Fibroblast of lung (primary cell): ENCODE results near the gene SCAF11. TPM values are rescaled to one million over a fixed set of nuclear protein-coding genes. Genes with fewer than 3 reads are reported as not detected.

ENCODE experiments used
- DNase-seq, 2 donors: peaks; one replicate each; pipeline versions ENCODE4 v3.0.0 to v3.0.0-alpha.2; 2010; ENCODE audit warnings: low read depth in 2 of 2
- H2AFZ ChIP-seq: 2 replicates; pipeline ENCODE4 v1.5.1; 2012; ENCODE audit warnings: low read length, control low read depth, inconsistent platforms
- H3K27ac ChIP-seq: 2 replicates; pipeline ENCODE4 v1.5.1; 2011; ENCODE audit warnings: low read length, control low read depth; ENCODE audit not compliant: insufficient read depth
- H3K27me3 ChIP-seq: 2 replicates; pipeline ENCODE4 v1.5.1; 2011; ENCODE audit warnings: mild to moderate bottlenecking, low read length; ENCODE audit not compliant: control insufficient read depth, insufficient read depth
- H3K36me3 ChIP-seq: 2 replicates; pipeline ENCODE4 v1.5.1; 2011; ENCODE audit warnings: low read length; ENCODE audit not compliant: control insufficient read depth, insufficient read depth
- H3K4me1 ChIP-seq: 2 replicates; pipeline ENCODE4 v1.5.1; 2011; ENCODE audit warnings: low read length; ENCODE audit not compliant: control insufficient read depth, insufficient read depth; ENCODE audit errors: extremely low read depth
- H3K4me2 ChIP-seq: 2 replicates; pipeline ENCODE4 v1.5.1; 2011; ENCODE audit warnings: low read length, control low read depth; ENCODE audit not compliant: insufficient read depth; ENCODE audit errors: extremely low read depth
- H3K4me3 ChIP-seq, 4 experiments: fragments of 200-600 bp in 1 of 4; sonication (generic) in 1 of 4; replicated peaks in 1 of 4; 2 replicates each; pipeline ENCODE4 v1.5.1; 2011 to 2016; ENCODE audit warnings: low read length in 4 of 4, low read depth in 3 of 4, mild to moderate bottlenecking in 3 of 4, control low read depth in 2 of 4, inconsistent platforms in 1 of 4, mixed read lengths in 1 of 4; ENCODE audit not compliant: insufficient read depth in 1 of 4; ENCODE audit errors: control extremely low read depth in 1 of 4
- H3K79me2 ChIP-seq: 2 replicates; pipeline ENCODE4 v1.5.1; 2012; ENCODE audit warnings: mild to moderate bottlenecking, low read length, inconsistent platforms; ENCODE audit not compliant: control insufficient read depth, insufficient read depth
- H3K9ac ChIP-seq: 2 replicates; pipeline ENCODE4 v1.5.1; 2011; ENCODE audit warnings: mild to moderate bottlenecking, low read length, control low read depth; ENCODE audit not compliant: insufficient read depth
- H3K9me3 ChIP-seq: 2 replicates; pipeline ENCODE4 v1.5.1; 2012; ENCODE audit warnings: low read depth, low read length; ENCODE audit not compliant: control insufficient read depth, insufficient read depth
- H4K20me1 ChIP-seq: 2 replicates; pipeline ENCODE4 v1.5.1; 2011; ENCODE audit warnings: low read length; ENCODE audit not compliant: control insufficient read depth, insufficient read depth; ENCODE audit errors: extremely low read depth
- CTCF ChIP-seq, 2 donors: IDR thresholded peaks in 1 of 2; conservative IDR thresholded peaks in 1 of 2; 1 replicate in 1 of 2; 2 replicates in 1 of 2; pipeline ENCODE4 v1.5.1; 2011 to 2012; ENCODE audit warnings: low read length in 2 of 2, control low read depth in 1 of 2, inconsistent platforms in 1 of 2, low read depth in 1 of 2, mild to moderate bottlenecking in 1 of 2
- EZH2 ChIP-seq: IDR thresholded peaks from 2 replicates; pipeline ENCODE4 v1.5.1; 2012; ENCODE audit warnings: low read length, control low read depth, mild to moderate bottlenecking; ENCODE audit errors: missing control alignments
- polyA plus RNA-seq, 2 donors: library from polyadenylated mRNA; depleted of rRNA in 1 of 2; stranded (reverse) in 1 of 2; unstranded in 1 of 2; fragments of >200 nt; gene quantifications; 2 replicates each; pipeline ENCODE4 v1.2.1, GENCODE V29; 2011 to 2012; ENCODE audit warnings: missing spikeins in 1 of 2
- total RNA-seq: library from RNA; depleted of rRNA; stranded (reverse); fragments of >200 nt; gene quantifications from 2 replicates; pipeline ENCODE4 v1.2.1, GENCODE V29; 2014

SCAF11 gene
- total and polyA plus RNA-seq, 2 donors (not counting 1 experiment from before 2014, with no cell fraction given) = 43.8 to 79.4 TPM

GRCh38 chr12:45962553-45963325 is 27.6 kb downstream of the SCAF11 start:
- H3K9ac ChIP-seq = no peak overlapping the region
- no peaks in the 10 kb centered on the region for H3K4me1 ChIP-seq
- no peaks in the 10 kb centered on the region for H3K27me3 ChIP-seq
- H3K4me2 ChIP-seq = no peak overlapping the region
- no peak overlapping the region for H2AFZ ChIP-seq
- H3K36me3 ChIP-seq = no peaks in the 10 kb centered on the region
- peak in 1 of 2 donors; percentile 24 for DNase-seq
- peaks cover 19% of the 10 kb centered on the region for H3K79me2 ChIP-seq
- H3K27ac ChIP-seq = no peak overlapping the region
- no peaks in the 10 kb centered on the region for H3K9me3 ChIP-seq
- TF ChIP-seq EZH2 (no peak), CTCF (conservative IDR thresholded peaks at IDR 0.05 in 1 of 2, IDR thresholded peaks at IDR 0.05 in 1 of 2; ENCODE audit: low read depth in 1 of 2, low read length in 2 of 2) (no peak)
- peaks cover 1% of the 10 kb centered on the region for H4K20me1 ChIP-seq
- H3K4me3 ChIP-seq = no peak overlapping the region

DNA sequence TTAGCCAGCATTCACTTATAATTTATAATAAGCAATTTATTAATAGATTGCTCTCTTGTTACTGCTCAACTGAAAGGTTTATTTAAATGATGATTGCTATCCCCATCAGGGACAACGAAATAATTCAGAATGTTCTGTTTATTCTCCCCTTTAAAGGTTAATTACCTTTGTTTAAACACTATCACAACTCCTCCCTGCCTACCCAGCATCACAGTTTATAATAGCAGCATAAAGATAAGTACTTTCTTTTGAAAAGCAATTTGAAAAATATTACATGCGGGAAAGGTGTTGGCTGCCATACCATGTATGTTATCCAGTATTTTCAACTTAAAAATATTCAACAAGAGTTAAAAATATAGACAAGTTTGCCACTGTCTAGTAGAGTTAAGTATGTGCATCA is 30.6 kb downstream of the SCAF11 start:
- DNase-seq = no peak
- H3K36me3 ChIP-seq = no peaks in the 10 kb centered on the region
- TF ChIP-seq CTCF (conservative IDR thresholded peaks at IDR 0.05 in 1 of 2, IDR thresholded peaks at IDR 0.05 in 1 of 2; ENCODE audit: low read depth in 1 of 2, low read length in 2 of 2) (no peak), EZH2 (no peak)
- no peaks in the 10 kb centered on the region for H3K4me1 ChIP-seq
- H3K9me3 ChIP-seq = no peaks in the 10 kb centered on the region
- no peaks in the 10 kb centered on the region for H3K27me3 ChIP-seq
- no peak overlapping the region for H2AFZ ChIP-seq
- H3K4me3 ChIP-seq = no peak overlapping the region
- H3K79me2 ChIP-seq = peaks cover 3% of the 10 kb centered on the region
- H3K4me2 ChIP-seq = no peak overlapping the region
- no peak overlapping the region for H3K9ac ChIP-seq
- H3K27ac ChIP-seq = no peak overlapping the region
- H4K20me1 ChIP-seq = peaks cover 1% of the 10 kb centered on the region

GRCh38 chr12:45959025-45959424 is 31.3 kb downstream of the SCAF11 start:
- no peak for TF ChIP-seq EZH2
- TF ChIP-seq CTCF (conservative IDR thresholded peaks at IDR 0.05 in 1 of 2, IDR thresholded peaks at IDR 0.05 in 1 of 2; ENCODE audit: low read depth in 1 of 2, low read length in 2 of 2) = no peak
- Histone ChIP-seq H3K4me3 (no peak overlapping the region), H3K4me2 (no peak overlapping the region), H3K9me3 (no peaks in the 10 kb centered on the region), H3K27ac (no peak overlapping the region), H3K36me3 (no peaks in the 10 kb centered on the region), H3K27me3 (no peaks in the 10 kb centered on the region), H4K20me1 (peaks cover 1% of the 10 kb centered on the region), H3K9ac (no peak overlapping the region), H2AFZ (no peak overlapping the region), H3K4me1 (no peaks in the 10 kb centered on the region), H3K79me2 (no peaks in the 10 kb centered on the region)
- no peak for DNase-seq
